GM19025 (cell line): ENCODE results near the gene GPR171.
"Not testable (repeated sequence)": the region's sequence is repeated elsewhere in the genome, so short reads cannot be mapped to it uniquely, and the experiment has no call there.

Source experiments
- ATAC-seq: cut with Tn5 transposase; IDR thresholded peaks from one replicate; pipeline ENCODE4 v1.9.1; 2021; ENCODE audit warnings: mild to moderate bottlenecking, low read depth, moderate library complexity; ENCODE audit not compliant: unreplicated experiment

GPR171 gene, protein sequence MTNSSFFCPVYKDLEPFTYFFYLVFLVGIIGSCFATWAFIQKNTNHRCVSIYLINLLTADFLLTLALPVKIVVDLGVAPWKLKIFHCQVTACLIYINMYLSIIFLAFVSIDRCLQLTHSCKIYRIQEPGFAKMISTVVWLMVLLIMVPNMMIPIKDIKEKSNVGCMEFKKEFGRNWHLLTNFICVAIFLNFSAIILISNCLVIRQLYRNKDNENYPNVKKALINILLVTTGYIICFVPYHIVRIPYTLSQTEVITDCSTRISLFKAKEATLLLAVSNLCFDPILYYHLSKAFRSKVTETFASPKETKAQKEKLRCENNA

GRCh38 chr3:151203051-151203420 lies at the start of gene GPR171:
Gene GPR171, minus strand, starts transcription at chr3:151203216. Its CDS starts 3,830 bp downstream, at chr3:151199386.
- peak; percentile 89 for ATAC-seq

- no peak for ATAC-seq
These were observed 45.8 kb upstream of the GPR171 start for GRCh38 chr3:151248772-151249337.

DNA sequence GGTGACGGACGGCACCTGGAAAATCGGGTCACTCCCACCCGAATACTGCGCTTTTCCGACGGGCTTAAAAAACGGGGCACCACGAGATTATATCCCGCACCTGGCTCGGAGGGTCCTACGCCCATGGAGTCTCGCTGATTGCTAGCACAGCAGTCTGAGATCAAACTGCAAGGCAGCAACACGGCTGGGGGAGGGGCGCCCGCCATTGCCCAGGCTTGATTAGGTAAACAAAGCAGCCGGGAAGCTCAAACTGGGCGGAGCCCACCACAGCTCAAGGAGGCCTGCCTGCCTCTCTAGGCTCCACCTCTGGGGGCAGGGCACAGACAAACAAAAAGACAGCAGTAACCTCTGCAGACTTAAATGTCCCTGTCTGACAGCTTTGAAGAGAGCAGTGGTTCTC lies 39.0 kb upstream of the GPR171 start:
- not testable (repeated sequence) for ATAC-seq

- no peak for ATAC-seq
These were observed 33.7 kb upstream of the GPR171 start for GRCh38 chr3:151236736-151237135.

DNA sequence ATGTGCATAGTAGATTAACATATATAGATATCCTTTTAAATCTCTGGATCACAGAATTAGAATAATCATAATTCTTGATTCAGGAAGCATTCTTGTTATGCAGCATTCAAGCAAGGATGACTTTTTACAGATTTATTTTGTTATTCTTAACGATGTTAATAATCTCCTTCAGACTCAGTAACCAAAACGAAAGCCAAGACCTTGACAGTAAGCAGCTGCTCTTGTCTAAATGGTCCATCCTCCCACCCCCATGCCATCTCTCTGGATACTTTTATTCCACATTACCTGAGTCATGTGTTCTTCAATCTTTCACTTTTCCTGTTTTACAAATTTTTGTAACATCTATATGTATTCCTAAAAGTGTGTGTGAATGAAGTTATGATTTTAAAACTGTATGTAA lies 33.3 kb upstream of the GPR171 start:
- ATAC-seq, result no peak

- ATAC-seq, result no peak
These were observed 31.8 kb upstream of the GPR171 start for GRCh38 chr3:151234825-151235224.

GRCh38 chr3:151232991-151233390 lies 30.0 kb upstream of the GPR171 start:
- ATAC-seq, result no peak

GRCh38 chr3:151232403-151232802 lies 29.4 kb upstream of the GPR171 start:
- not testable (repeated sequence) for ATAC-seq

DNA sequence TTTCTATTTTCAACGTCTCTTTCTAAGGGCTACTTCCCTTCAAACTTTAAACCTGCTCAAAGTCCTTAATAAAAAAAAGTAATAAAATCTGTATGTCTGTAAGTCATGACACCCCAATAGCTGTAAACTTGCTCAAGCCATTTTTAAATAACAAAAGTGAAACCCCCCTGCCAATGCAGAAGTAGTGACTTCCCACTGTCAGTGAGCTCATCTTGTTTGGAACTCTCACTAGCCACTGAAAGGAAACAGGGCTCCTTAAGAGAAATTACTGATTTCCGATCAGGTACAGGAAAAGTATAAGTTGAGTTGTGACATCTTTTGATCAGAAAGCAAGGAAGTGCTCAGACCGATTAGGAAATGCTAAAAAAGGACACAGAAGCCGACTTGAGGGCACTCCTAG lies 27.6 kb upstream of the GPR171 start:
- ATAC-seq, result no peak

DNA sequence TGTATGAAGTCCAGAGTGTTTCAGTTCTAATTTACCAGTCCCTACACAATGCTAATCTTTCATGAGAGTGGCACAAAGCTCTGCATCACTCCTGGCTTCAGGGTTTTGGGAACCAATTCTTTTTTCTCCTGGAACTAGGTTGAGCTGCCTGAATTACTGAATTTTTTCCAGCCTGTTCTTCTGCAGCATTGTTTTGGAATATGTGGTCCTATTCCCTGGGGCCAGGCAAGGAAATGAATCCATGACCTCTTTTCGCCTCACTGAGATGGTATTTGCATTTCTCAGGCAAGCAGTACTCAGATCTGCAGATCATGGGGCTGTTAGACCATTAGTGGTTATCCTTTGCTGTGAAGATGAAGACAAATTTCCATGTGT lies 25.6 kb upstream of the GPR171 start:
- ATAC-seq, result no peak

GRCh38 chr3:151227807-151228665 lies 25.0 kb upstream of the GPR171 start:
- ATAC-seq, result peak; percentile 81

DNA sequence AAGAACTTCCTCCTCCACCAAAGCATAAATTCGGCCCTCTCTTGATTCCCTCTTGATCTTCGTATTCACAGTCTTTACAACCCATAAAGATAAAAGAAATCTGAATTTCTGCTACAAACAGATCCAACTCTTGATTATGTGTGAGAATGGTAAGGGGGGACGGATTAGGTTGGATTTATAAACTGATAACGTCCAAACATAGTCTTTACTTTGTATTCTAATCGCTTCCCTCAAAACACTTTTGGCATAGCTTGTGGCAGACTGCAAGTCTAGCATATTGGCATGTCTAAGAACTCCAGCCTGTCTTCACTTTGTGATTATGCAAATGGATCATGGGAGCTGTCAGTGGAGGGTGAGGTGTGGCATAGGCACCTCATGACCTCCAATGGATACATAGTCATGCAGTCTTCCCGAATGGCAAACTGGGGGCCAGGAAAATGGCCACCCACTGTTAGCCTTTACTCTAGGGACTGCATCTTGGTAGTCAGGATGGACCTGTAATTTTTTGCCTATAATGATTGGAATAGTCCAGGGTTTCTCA lies 24.3 kb upstream of the GPR171 start:
- ATAC-seq, result peak; percentile 39

GRCh38 chr3:151226825-151227224 lies 23.8 kb upstream of the GPR171 start:
- no peak for ATAC-seq

DNA sequence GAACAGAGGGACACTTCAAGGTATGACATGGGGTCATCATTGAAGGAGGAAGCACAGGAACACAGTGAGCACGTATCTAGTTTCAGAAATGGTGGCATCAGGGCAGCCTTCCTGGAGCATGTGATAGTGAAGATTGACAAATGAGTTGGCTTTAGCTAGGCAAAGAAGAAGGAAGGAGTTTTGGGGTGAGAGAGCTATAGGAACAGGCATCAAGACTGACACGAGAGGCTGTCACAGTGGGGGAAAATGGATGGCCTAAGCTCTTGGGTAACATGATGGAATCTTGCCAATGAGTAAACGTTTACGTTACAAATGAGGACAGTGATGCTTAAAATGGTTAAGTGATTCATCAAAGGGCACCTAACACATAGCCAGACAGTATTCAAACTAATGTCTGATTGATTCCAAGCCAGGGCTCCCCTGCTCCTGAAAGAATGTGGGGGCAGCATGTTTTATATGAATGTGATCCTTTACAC lies 23.1 kb upstream of the GPR171 start:
- no peak for ATAC-seq

- ATAC-seq, result no peak
These were observed 22.3 kb upstream of the GPR171 start for GRCh38 chr3:151225040-151225975.

- no peak for ATAC-seq
These were observed 21.4 kb upstream of the GPR171 start for GRCh38 chr3:151224268-151224866.

- no peak for ATAC-seq
These were observed 16.0 kb upstream of the GPR171 start for GRCh38 chr3:151219056-151219455.

GRCh38 chr3:151218136-151218535 lies 15.1 kb upstream of the GPR171 start:
- no peak for ATAC-seq
